Measurements from ENCODE around the gene ERVFRD-1. TPM values are rescaled to one million over a fixed set of nuclear protein-coding genes. Genes with fewer than 3 reads are reported as not detected.

Gene ERVFRD-1
- total RNA-seq, 3 donors from 2014 or later = 0.80 TPM; not detected in 2

GRCh38 chr6:11067348-11067747, 44.2 kb downstream of the ERVFRD-1 start:
- no peaks in the 10 kb centered on the region for H3K4me1 ChIP-seq
- no peak for DNase-seq (ENCODE audit: low spot score in 2 of 2)
- TF ChIP-seq CTCF (IDR thresholded peaks at IDR 0.05) (no peak), POLR2AphosphoS5 (IDR thresholded peaks at IDR 0.05) (no peak), POLR2A (IDR thresholded peaks at IDR 0.05) (no peak)
- H3K27me3 ChIP-seq = no peaks in the 10 kb centered on the region
- H3K9me3 ChIP-seq = no peaks in the 10 kb centered on the region
- H3K27ac ChIP-seq = no peak overlapping the region
- no peaks in the 10 kb centered on the region for H3K36me3 ChIP-seq
- no peak overlapping the region for H3K4me3 ChIP-seq
- intact Hi-C loops (cut with DNase I; ENCODE audit: low total_unique reads) = no loop called here

GRCh38 chr6:11066505-11067347, 44.8 kb downstream of the ERVFRD-1 start:
- DNase-seq (ENCODE audit: low spot score in 2 of 2) = no peak
- H3K4me1 ChIP-seq = no peaks in the 10 kb centered on the region
- intact Hi-C loops (cut with DNase I; ENCODE audit: low total_unique reads) = no loop called here
- H3K36me3 ChIP-seq = no peaks in the 10 kb centered on the region
- H3K4me3 ChIP-seq = no peak overlapping the region
- no peaks in the 10 kb centered on the region for H3K27me3 ChIP-seq
- H3K9me3 ChIP-seq = no peaks in the 10 kb centered on the region
- TF ChIP-seq CTCF (IDR thresholded peaks at IDR 0.05) = no peak
- H3K27ac ChIP-seq = no peak overlapping the region

- no peaks in the 10 kb centered on the region for H3K36me3 ChIP-seq
- H3K27ac ChIP-seq = no peak overlapping the region
- H3K4me1 ChIP-seq = no peaks in the 10 kb centered on the region
- no peak overlapping the region for H3K4me3 ChIP-seq
- H3K9me3 ChIP-seq = no peaks in the 10 kb centered on the region
- intact Hi-C loops (cut with DNase I; ENCODE audit: low total_unique reads) = no loop called here
- DNase-seq (ENCODE audit: low spot score in 2 of 2) = no peak
- TF ChIP-seq POLR2A (IDR thresholded peaks at IDR 0.05) (no peak), POLR2AphosphoS5 (IDR thresholded peaks at IDR 0.05) (no peak), CTCF (IDR thresholded peaks at IDR 0.05) (no peak)
- no peaks in the 10 kb centered on the region for H3K27me3 ChIP-seq
These were observed 45.9 kb downstream of the ERVFRD-1 start for GRCh38 chr6:11065436-11066202.

- H3K36me3 ChIP-seq = no peaks in the 10 kb centered on the region
- no peaks in the 10 kb centered on the region for H3K27me3 ChIP-seq
- TF ChIP-seq POLR2A (IDR thresholded peaks at IDR 0.05) (no peak), CTCF (IDR thresholded peaks at IDR 0.05) (no peak), POLR2AphosphoS5 (IDR thresholded peaks at IDR 0.05) (no peak)
- intact Hi-C loops (cut with DNase I; ENCODE audit: low total_unique reads) = no loop called here
- no peak for DNase-seq (ENCODE audit: low spot score in 2 of 2)
- H3K4me3 ChIP-seq = no peak overlapping the region
- H3K9me3 ChIP-seq = no peaks in the 10 kb centered on the region
- H3K27ac ChIP-seq = no peak overlapping the region
- no peaks in the 10 kb centered on the region for H3K4me1 ChIP-seq
These were observed 46.7 kb downstream of the ERVFRD-1 start for GRCh38 chr6:11064836-11065235.

GRCh38 chr6:11062715-11063114, 48.8 kb downstream of the ERVFRD-1 start:
- H3K9me3 ChIP-seq = no peaks in the 10 kb centered on the region
- TF ChIP-seq POLR2A (IDR thresholded peaks at IDR 0.05) (no peak), CTCF (IDR thresholded peaks at IDR 0.05) (no peak), POLR2AphosphoS5 (IDR thresholded peaks at IDR 0.05) (no peak)
- no peak overlapping the region for H3K27ac ChIP-seq
- H3K27me3 ChIP-seq = no peaks in the 10 kb centered on the region
- H3K4me1 ChIP-seq = no peaks in the 10 kb centered on the region
- no peak for DNase-seq (ENCODE audit: low spot score in 2 of 2)
- H3K36me3 ChIP-seq = no peaks in the 10 kb centered on the region
- no peak overlapping the region for H3K4me3 ChIP-seq
- intact Hi-C loops (cut with DNase I; ENCODE audit: low total_unique reads) = no loop called here
